Liver (tissue), 9 donors: ENCODE data around the gene STARD3. TPM values are rescaled to one million over a fixed set of nuclear protein-coding genes. Genes with fewer than 3 reads are reported as not detected.

Source experiments
- DNase-seq: peaks from one replicate; pipeline ENCODE4 v3.0.0-alpha.2; 2017; ENCODE audit warnings: low spot score
- H3K27ac ChIP-seq, 2 donors: one replicate each; pipeline ENCODE4 v1.7.0; 2013; ENCODE audit warnings: inconsistent platforms in 2 of 2, low read length in 2 of 2, control low read depth in 1 of 2, low read depth in 1 of 2, mild to moderate bottlenecking in 1 of 2
- H3K27me3 ChIP-seq, 4 donors: one replicate each; pipeline versions ENCODE4 v1.6.1 to v1.7.0; 2013; ENCODE audit warnings: low read length in 3 of 4, inconsistent platforms in 1 of 4, mild to moderate bottlenecking in 1 of 4, moderate library complexity in 1 of 4; ENCODE audit not compliant: control insufficient read depth in 4 of 4, insufficient read depth in 4 of 4
- H3K36me3 ChIP-seq, 4 donors: one replicate each; pipeline versions ENCODE4 v1.6.1 to v1.7.0; 2013; ENCODE audit warnings: low read length in 3 of 4, mild to moderate bottlenecking in 3 of 4, low read depth in 1 of 4, moderate library complexity in 1 of 4; ENCODE audit not compliant: control insufficient read depth in 4 of 4, insufficient read depth in 3 of 4
- H3K4me1 ChIP-seq, 4 donors: one replicate each; pipeline versions ENCODE4 v1.6.1 to v1.7.0; 2013; ENCODE audit warnings: low read length in 3 of 4, mild to moderate bottlenecking in 3 of 4, moderate library complexity in 1 of 4; ENCODE audit not compliant: control insufficient read depth in 4 of 4, insufficient read depth in 4 of 4
- H3K4me3 ChIP-seq, 3 donors: one replicate each; pipeline versions ENCODE4 v1.6.1 to v1.7.0; 2013; ENCODE audit warnings: low read length in 3 of 3, control low read depth in 1 of 3, low read depth in 1 of 3, mild to moderate bottlenecking in 1 of 3
- H3K9ac ChIP-seq, 2 donors: one replicate each; pipeline ENCODE4 v1.7.0; 2013; ENCODE audit warnings: low read length in 2 of 2, mild to moderate bottlenecking in 2 of 2, moderate library complexity in 2 of 2, control low read depth in 1 of 2, low read depth in 1 of 2
- H3K9me3 ChIP-seq, 4 donors: one replicate each; pipeline versions ENCODE4 v1.6.1 to v1.7.0; 2013; ENCODE audit warnings: low read length in 3 of 4; ENCODE audit not compliant: control insufficient read depth in 4 of 4
- EGR1 ChIP-seq, 2 donors: IDR thresholded peaks; 2 replicates each; pipeline ENCODE4 v1.6.1; 2016 to 2018; ENCODE audit warnings: antibody characterized with exemption in 2 of 2, low read depth in 2 of 2
- HNF4A ChIP-seq, 2 donors: conservative IDR thresholded peaks; 2 replicates each; pipeline ENCODE4 v1.6.1; 2016; ENCODE audit warnings: antibody characterized with exemption in 2 of 2, mild to moderate bottlenecking in 2 of 2
- JUND ChIP-seq, 2 donors: IDR thresholded peaks; 2 replicates each; pipeline ENCODE4 v1.6.1; 2016; ENCODE audit warnings: antibody characterized with exemption in 2 of 2
- RAD21 ChIP-seq, 2 donors: IDR thresholded peaks; 2 replicates each; pipeline ENCODE4 v1.6.1; 2016; ENCODE audit warnings: antibody characterized with exemption in 2 of 2, mild to moderate bottlenecking in 2 of 2
- REST ChIP-seq: IDR thresholded peaks from 2 replicates; pipeline ENCODE4 v1.6.1; 2016; ENCODE audit warnings: antibody characterized with exemption, mild to moderate bottlenecking
- SP1 ChIP-seq: IDR thresholded peaks from 2 replicates; pipeline ENCODE4 v1.6.1; 2018; ENCODE audit warnings: antibody characterized with exemption, mild to moderate bottlenecking
- YY1 ChIP-seq: IDR thresholded peaks from 2 replicates; pipeline ENCODE4 v1.6.1; 2016; ENCODE audit warnings: antibody characterized with exemption, mild to moderate bottlenecking
- WGBS: extraction: QIAGEN DNeasy Blood & Tissue Kit; methylation state at CpG from one replicate; pipeline ENCODE4 v1.1.7; 2013; 5-methylcytosine and 5-hydroxymethylcytosine counted together
- polyA plus RNA-seq, 2 donors: library from polyadenylated mRNA; stranded (reverse) in 1 of 2; unstranded in 1 of 2; fragments of 200-250 nt in 1 of 2; fragments of >200 nt in 1 of 2; fragmentation: Nextera tagmentation in 1 of 2; extraction: Ambion mirVana in 1 of 2; gene quantifications; one replicate each; pipeline versions ENCODE4 v1.2.1 to v1.2.3, GENCODE V29; 2013 to 2015
- total RNA-seq, 2 donors: library from RNA; depleted of rRNA; stranded (reverse); fragments of >200 nt; gene quantifications; one replicate each; pipeline ENCODE4 v1.2.3, GENCODE V29; 2014
- donor health status: healthy.
- donor health status: healthy.
- donor health status: healthy.
- donor health status: healthy.
- donor health status: healthy.

Gene STARD3
- total and polyA plus RNA-seq, 4 donors = 15.0 to 34.0 (median 23.2) TPM

- TF ChIP-seq REST (no peak), EGR1 (IDR thresholded peaks at IDR 0.05; ENCODE audit: low read depth in 2 of 2) (no peak), RAD21 (IDR thresholded peaks at IDR 0.05) (no peak)
Observed at GRCh38 chr17:39625198-39625785, 11.7 kb upstream of the STARD3 start (continued).

GRCh38 chr17:39626171-39627046, 10.5 kb upstream of the STARD3 start, which contains the start of gene PPP1R1B:
TSS of gene PPP1R1B (plus strand) at chr17:39626952. CDS start at chr17:39627393, 441 bp downstream.
- no peaks in the 10 kb centered on the region for H3K36me3 ChIP-seq
- no peak within 1 kb of the TSS for H3K9ac ChIP-seq
- H3K9me3 ChIP-seq = no peaks in the 10 kb centered on the region
- TF ChIP-seq YY1 (no peak), HNF4A (conservative IDR thresholded peaks at IDR 0.05) (no peak), JUND (IDR thresholded peaks at IDR 0.05) (no peak), REST (no peak)
- DNase-seq = no peak
- peaks cover 0 to 12% (median 9%) of the 10 kb centered on the region in 4 donors for H3K27me3 ChIP-seq
- H3K27ac ChIP-seq = no peak within 1 kb of the TSS
- no peak within 1 kb of the TSS for H3K4me3 ChIP-seq
- WGBS = 17% methylated on average over 29 of the region's 29 CpGs
- peaks cover 0 to 14% (median 9%) of the 10 kb centered on the region in 4 donors for H3K4me1 ChIP-seq

GRCh38 chr17:39627047-39627711, 9.8 kb upstream of the STARD3 start:
- no peak overlapping the region for H3K9ac ChIP-seq
- H3K36me3 ChIP-seq = no peaks in the 10 kb centered on the region
- no peak overlapping the region for H3K27ac ChIP-seq
- WGBS = 5% methylated on average over 72 of the region's 72 CpGs
- no peaks in the 10 kb centered on the region for H3K9me3 ChIP-seq
- DNase-seq = no peak
- H3K4me3 ChIP-seq = no peak overlapping the region
- peaks cover 0 to 12% (median 7%) of the 10 kb centered on the region in 4 donors for H3K4me1 ChIP-seq
- TF ChIP-seq SP1 = no peak
- H3K27me3 ChIP-seq = peaks cover 0 to 12% (median 9%) of the 10 kb centered on the region in 4 donors
